ENCODE measurements around the gene FCSK.

The FCSK gene

GRCh38 chr16:70457446-70458166 is 3.2 kb downstream of the FCSK start:
- DNase-seq, result no peak

DNA sequence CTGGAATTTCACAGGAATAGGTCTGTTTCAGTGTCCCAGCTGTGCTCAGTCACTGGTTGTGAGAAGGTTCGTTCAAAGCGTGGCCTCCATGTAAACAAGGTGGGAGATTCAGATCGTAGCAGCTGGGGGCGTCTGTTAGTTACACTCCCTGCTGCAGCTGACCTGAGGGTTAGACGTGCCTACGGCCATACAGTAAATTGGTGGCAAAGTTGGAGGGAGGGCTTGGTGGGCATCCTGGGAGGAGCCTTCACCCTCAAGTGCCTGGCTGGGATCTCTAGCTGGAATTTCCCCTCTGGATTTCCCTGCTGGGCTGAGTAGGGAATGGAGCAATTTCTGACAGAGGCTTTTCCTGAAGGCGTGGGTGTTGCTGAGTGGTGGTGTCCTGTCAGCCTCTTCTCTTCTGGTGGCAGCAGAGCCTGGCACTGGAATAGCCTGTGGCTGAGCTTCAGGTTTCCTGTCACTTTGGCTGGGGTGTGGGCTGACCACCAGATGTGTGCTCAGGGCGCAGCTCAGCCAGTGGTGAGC is 6.4 kb downstream of the FCSK start:
- no peak for DNase-seq

- no peak for DNase-seq
Measured at GRCh38 chr16:70463235-70463634, 8.8 kb downstream of the FCSK start.

DNA sequence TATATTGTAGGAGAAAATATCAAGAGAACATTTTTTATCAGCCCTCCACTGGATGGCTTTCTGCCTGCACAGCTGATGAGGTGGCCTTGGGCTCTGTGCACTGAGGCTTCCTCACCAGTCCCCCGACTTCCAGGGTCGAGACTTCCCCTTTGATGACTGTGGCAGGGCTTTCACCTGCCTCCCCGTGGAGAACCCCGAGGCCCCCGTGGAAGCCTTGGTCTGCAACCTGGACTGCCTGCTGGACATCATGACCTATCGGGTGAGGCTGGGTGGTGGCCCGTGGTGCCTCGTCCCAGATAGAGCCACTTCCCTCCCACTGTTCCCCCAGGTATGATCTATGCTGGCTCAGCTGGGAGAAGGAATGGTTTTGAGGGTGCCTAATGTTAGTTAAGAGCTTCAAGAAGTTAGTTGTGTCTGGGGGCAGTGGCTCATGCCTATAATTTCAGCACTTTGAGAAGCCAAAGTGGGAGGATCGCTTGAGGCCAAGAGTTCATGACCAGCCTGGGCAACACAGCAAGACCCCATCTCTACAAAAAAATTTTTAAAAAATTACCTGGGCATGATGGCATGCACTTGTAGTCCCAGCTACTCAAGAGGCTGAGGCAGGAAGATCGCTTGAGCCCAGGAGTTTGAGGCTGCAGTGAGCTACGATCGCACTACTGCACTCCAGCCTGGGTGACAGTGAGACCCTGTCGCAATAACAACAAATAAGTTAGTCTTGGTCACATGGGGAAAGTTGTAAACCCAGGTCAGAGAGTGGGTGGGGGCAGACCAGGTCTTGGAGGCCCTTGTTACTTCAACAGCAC is 11.8 kb downstream of the FCSK start:
- no peak for DNase-seq

- no peak for DNase-seq
Measured at GRCh38 chr16:70466805-70467076, 12.3 kb downstream of the FCSK start.

DNA sequence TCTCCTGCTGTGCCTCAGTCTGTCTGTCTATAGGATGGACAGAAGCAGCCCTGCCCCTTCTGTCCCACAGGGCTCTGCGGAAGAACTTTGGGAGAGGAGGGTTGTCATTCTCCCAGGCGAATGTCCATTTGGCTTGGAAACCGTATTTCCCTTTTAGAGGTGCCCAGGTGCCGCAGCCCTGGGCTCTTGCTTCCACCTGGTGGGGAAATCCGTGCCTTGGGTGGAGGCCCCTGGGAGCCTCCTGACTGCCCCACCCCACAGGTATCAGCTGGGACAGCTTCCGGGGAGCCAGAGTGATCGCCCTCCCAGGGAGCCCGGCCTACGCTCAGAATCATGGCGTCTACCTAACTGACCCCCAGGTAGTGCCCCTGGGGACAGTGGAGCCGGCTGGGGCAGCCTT is 12.7 kb downstream of the FCSK start:
- DNase-seq, result no peak

DNA sequence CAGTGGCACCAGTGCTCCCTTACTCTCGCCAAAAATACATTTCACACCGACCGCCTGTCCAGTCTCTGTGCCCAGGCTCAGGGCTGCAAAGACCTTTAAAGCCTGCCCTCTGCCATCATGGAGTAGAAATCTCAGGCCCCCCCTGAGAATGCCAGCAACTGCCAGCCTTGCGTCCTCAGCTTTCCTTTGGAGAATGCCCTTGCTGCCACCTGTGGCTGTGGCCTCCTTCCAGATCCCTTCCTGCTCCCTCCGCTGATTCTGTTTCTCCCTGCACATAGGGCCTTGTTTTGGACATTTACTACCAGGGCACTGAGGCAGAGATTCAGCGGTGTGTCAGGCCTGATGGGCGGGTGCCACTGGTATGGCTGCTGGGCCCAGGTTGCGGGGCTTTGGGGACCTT is 13.2 kb downstream of the FCSK start:
- no peak for DNase-seq

DNA sequence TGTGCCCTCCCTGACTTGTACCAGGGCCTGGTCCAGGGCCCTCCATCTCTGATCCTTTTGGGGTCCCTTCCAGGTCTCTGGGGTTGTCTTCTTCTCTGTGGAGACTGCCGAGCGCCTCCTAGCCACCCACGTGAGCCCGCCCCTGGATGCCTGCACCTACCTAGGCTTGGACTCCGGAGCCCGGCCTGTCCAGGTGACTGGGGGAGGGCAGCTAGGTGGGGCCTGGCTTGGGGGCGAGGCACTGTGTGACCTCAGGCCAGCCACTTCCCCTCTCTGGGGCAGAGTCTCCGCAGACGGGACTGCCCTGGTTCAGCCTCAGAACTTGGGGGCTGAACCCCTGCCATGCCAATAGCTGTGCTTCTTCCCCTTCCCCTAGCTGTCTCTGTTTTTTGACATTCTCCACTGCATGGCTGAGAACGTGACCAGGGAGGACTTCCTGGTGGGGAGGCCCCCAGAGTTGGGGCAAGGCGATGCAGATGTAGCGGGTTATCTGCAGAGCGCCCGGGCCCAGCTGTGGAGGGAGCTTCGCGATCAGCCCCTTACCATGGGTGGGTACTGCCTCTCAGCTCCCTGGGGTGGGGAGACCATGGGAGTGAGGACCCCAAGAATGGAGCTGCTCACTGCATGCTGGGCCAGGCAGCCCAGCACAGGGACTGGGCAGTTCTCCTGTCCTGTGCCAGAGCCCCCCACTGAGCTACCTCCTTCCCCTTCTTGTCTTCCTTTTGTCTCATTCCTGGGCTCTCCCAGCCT is 14.6 kb downstream of the FCSK start:
- DNase-seq, result no peak

DNA sequence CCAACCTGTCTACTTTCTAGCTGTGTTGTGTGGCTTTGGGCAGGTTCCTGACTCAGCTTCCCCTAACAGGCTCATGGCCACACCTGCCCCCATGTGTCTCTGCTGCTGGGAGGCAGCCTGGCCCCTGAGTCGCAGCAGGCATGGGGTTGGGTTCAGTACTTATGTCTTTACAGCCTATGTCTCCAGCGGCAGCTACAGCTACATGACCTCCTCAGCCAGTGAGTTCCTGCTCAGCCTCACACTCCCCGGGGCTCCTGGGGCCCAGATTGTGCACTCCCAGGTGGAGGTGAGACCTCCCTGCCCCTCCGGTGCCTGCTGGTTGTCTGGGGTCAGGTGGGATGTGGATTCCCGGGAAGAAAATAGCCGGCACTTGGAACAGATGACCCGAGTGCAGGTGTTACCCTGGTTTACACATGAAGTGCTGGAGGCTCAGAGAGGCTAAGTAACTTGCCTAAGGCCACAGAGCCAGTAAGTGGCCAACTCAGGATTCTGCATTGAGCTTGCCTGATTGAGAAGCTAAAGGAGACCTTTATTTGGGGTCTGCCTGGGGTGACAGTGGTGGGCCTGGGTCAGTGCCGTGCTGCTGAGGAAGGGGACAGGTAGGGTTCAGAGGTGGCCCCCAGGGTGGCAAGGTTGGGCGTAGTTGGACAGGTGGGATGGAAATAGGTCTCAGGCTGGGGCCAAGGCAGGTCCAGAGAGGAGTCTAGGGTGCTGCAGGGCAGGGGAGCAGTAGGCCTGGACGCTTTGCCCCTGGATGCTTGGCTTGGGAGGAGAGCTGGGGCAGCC is 15.9 kb downstream of the FCSK start:
- DNase-seq, result no peak

GRCh38 chr16:70470927-70471341 is 16.5 kb downstream of the FCSK start:
- DNase-seq, result no peak

DNA sequence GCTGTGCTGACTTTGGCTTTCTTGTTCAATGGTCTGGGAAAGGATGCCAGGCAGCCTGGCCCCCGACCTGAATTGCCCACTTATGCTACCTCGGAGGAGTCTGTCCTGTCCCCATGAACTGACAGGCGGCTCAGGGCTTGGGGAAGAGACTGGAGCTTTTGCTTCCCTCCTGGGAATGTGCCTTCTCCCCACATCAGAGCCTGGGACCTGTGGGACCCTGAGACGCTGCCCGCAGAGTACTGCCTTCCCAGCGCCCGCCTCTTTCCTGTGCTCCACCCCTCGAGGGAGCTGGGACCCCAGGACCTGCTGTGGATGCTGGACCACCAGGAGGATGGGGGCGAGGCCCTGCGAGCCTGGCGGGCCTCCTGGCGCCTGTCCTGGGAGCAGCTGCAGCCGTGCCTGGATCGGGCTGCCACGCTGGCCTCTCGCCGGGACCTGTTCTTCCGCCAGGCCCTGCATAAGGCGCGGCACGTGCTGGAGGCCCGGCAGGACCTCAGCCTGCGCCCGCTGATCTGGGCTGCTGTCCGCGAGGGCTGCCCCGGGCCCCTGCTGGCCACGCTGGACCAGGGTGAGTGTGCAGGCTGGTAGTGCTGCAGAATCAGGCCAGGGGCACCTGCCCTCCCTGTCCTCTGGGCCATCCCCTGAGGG is 18.5 kb downstream of the FCSK start:
- DNase-seq, result no peak

- no peak for DNase-seq
Measured at GRCh38 chr16:70473446-70474319, 19.3 kb downstream of the FCSK start.

GRCh38 chr16:70474320-70475053 is 20.1 kb downstream of the FCSK start:
- no peak for DNase-seq

GRCh38 chr16:70475054-70475871 is 20.9 kb downstream of the FCSK start:
- DNase-seq, result no peak

DNA sequence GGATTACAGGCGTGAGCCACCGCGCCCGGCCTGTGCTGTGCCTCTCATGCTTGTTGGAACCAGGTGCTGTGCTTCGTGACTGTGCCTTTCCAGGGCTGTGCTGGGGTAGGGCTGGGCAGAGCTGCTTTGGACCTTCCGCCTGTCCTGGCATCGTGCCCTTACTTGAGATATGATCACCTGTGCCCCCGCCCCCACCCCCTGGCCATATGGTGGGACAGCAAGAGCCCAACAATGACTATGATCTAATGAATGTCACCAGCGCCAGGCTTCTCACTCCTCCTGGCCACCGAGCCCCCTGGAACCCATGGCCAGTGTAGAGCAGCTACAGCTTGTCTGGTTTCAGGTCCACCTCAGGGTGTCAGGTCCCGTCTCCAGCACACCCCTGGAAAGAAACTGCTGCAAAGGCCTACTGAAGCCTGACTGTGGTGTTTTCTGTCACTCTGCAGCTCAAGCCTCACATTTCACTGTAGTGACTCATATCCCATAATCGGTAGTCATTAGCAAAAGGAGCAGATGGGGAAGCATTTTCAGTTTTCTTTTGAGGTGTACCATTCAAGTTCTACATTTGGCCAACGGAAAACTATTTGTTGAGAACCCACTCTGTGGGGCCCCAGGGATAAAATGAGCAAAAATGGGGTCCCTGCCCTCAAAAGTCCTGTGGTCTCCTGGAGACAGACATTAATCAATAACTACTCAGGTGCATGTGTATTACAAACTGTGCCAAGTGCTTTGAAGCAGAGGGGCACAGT is 22.1 kb downstream of the FCSK start:
- no peak for DNase-seq

- DNase-seq, result no peak
Measured at GRCh38 chr16:70478169-70478568, 23.8 kb downstream of the FCSK start.

DNA sequence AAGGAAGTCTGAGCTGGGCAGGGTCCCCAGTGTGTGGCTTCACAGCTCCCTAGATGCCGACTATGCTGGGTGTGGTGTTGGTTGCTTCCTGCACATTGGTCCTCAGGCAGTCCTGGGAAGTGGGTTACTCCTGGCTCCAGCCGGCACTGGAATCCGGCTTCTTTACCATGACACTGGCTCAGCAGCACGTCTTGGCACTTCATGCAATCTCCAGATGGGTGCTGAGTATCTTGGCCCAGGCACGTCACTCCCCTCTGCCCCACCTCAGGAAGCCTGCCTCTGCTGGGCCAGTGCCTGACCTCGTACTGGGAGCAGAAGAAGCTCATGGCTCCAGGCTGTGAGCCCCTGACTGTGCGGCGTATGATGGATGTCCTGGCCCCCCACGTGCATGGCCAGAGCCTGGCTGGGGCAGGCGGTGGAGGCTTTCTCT is 24.5 kb downstream of the FCSK start:
- no peak for DNase-seq

- DNase-seq, result no peak
Measured at GRCh38 chr16:70480127-70481105, 26.0 kb downstream of the FCSK start.
